HG03432 (cell line): Measurements from ENCODE around the gene AUTS2.
A peak's percentile ranks its signal among the peaks of the same experiment; 100 is the strongest.
"Not testable (repeated sequence)": the region's sequence is repeated elsewhere in the genome, so short reads cannot be mapped to it uniquely, and the experiment has no call there.

Experiments
- ATAC-seq: cut with Tn5 transposase; IDR thresholded peaks from one replicate; pipeline ENCODE4 v1.9.1; 2021; ENCODE audit warnings: mild to moderate bottlenecking, moderate library complexity; ENCODE audit not compliant: unreplicated experiment

The AUTS2 gene

GRCh38 chr7:70647801-70648498 is 1049.7 kb downstream of the AUTS2 start:
- ATAC-seq = peak; percentile 98

GRCh38 chr7:70648499-70648861 is 1050.2 kb downstream of the AUTS2 start:
- not testable (repeated sequence) for ATAC-seq

- no peak for ATAC-seq
Observed at GRCh38 chr7:70649323-70649722, 1051.0 kb downstream of the AUTS2 start.

- ATAC-seq = no peak
Observed at GRCh38 chr7:70654146-70654545, 1055.9 kb downstream of the AUTS2 start.

GRCh38 chr7:70654979-70655378 is 1056.7 kb downstream of the AUTS2 start:
- no peak for ATAC-seq

GRCh38 chr7:70655694-70656093 is 1057.4 kb downstream of the AUTS2 start:
- no peak for ATAC-seq

- no peak for ATAC-seq
Observed at GRCh38 chr7:70657571-70657970, 1059.3 kb downstream of the AUTS2 start.

- no peak for ATAC-seq
Observed at GRCh38 chr7:70657989-70658632, 1059.8 kb downstream of the AUTS2 start.

GRCh38 chr7:70659263-70659662 is 1061.0 kb downstream of the AUTS2 start:
- ATAC-seq = no peak

GRCh38 chr7:70660154-70660818 is 1062.0 kb downstream of the AUTS2 start:
- no peak for ATAC-seq

GRCh38 chr7:70660819-70661191 is 1062.5 kb downstream of the AUTS2 start:
- no peak for ATAC-seq

GRCh38 chr7:70663680-70664079 is 1065.4 kb downstream of the AUTS2 start:
- ATAC-seq = no peak

GRCh38 chr7:70665997-70666396 is 1067.7 kb downstream of the AUTS2 start:
- ATAC-seq = no peak

- ATAC-seq = no peak
Observed at GRCh38 chr7:70667406-70667805, 1069.1 kb downstream of the AUTS2 start.

- ATAC-seq = peak; percentile 88
Observed at GRCh38 chr7:70668606-70669358, 1070.5 kb downstream of the AUTS2 start.

- no peak for ATAC-seq
Observed at GRCh38 chr7:70669854-70670253, 1071.6 kb downstream of the AUTS2 start.

- ATAC-seq = no peak
Observed at GRCh38 chr7:70670288-70670687, 1072.0 kb downstream of the AUTS2 start.

GRCh38 chr7:70673778-70674570 is 1075.7 kb downstream of the AUTS2 start:
- no peak for ATAC-seq

- no peak for ATAC-seq
Observed at GRCh38 chr7:70674571-70675010, 1076.3 kb downstream of the AUTS2 start.

GRCh38 chr7:70676243-70676642 is 1078.0 kb downstream of the AUTS2 start:
- no peak for ATAC-seq
